Measurements from ENCODE around the gene ZNF385B. TPM values are rescaled to one million over a fixed set of nuclear protein-coding genes. Genes with fewer than 3 reads are reported as not detected.

ZNF385B gene
- total RNA-seq, 1 experiment from 2014 or later, result 9.3 TPM

DNA sequence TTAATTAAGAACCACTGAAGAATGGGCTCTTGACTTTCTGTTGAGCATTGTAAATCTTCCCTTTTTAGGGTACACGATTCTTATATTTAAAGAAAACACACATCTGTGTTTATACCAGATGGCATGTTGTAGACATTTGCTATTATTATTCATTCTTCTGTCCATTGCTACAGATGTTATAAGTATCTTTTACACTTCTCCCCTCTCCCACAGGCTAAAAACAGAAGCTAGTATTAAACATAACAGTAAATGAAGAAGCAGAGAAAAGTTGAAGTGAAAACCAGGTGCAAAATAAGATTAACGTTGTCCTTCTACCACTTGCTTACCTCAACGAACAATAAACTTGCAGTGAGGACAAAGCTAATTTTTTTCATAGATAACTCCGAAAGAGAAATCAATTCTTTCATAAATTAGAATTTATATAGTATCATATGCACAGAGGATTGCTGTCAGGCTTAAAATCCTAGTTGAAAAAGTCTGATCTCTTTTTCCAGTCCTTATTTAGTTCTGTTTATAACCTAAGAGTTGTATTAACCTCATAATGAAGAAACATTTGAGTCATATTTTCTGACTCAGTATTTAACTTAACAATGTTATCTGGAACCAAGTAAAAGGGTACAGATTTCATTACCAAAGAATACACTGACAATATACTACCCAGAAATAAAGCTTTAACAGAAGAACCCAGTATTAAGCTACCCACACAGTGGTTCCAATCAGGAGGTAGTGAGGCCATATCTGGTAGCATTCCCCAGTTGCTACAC is 16.4 kb upstream of the ZNF385B start:
- ChIA-PET CTCF (interaction anchor here (2.7 kb wide), 1 partner anchor 21 kb away, joined by 7 read pairs; no protein-coding TSS in a partner anchor), POLR2A (no interaction called here), RAD21 (ENCODE audit: low non-redundant PET in 1 of 2, low total read pairs in 2 of 2, uncharacterized antibody in 2 of 2, unreplicated experiment in 2 of 2) (no interaction called here)
- Histone ChIP-seq H3K9me2 (ENCODE audit: insufficient read depth) (no peaks in the 10 kb centered on the region), H3K9ac (ENCODE audit: low read length) (no peak overlapping the region), H4K20me1 (ENCODE audit: insufficient read depth) (no peaks in the 10 kb centered on the region), H3K27ac (ENCODE audit: low read depth, low read length) (no peak overlapping the region), H2AFZ (ENCODE audit: low read depth, low read length, poor library complexity, severe bottlenecking) (no peak overlapping the region), H3K79me2 (ENCODE audit: insufficient read depth, low read length) (no peaks in the 10 kb centered on the region), H3K36me3 (ENCODE audit: control insufficient read depth in 1 of 2, insufficient read depth in 2 of 2, low read length in 2 of 2) (no peaks in the 10 kb centered on the region), H3K4me3 (replicated peaks in 1 of 2; ENCODE audit: low read depth in 1 of 2, low read length in 2 of 2) (no peak overlapping the region), H3K27me3 (ENCODE audit: insufficient read depth, low read length) (no peaks in the 10 kb centered on the region), H3K9me3 (ENCODE audit: control insufficient read depth in 1 of 2, insufficient read depth in 1 of 2, low read depth in 1 of 2, low read length in 2 of 2) (no peaks in the 10 kb centered on the region), H3K4me1 (ENCODE audit: control insufficient read depth in 1 of 2, insufficient read depth in 2 of 2, low read length in 2 of 2) (no peaks in the 10 kb centered on the region), H3K4me2 (ENCODE audit: low read length) (no peak overlapping the region)
- ATAC-seq (no peak), DNase-seq (ENCODE audit: low read depth, low spot score) (no peak)
- BruUV-seq (replicated peaks), result no TSS peak
- intact Hi-C loops (cut with micrococcal nuclease), result no loop called here
- TF ChIP-seq ELF1 (IDR thresholded peaks at IDR 0.05; ENCODE audit: borderline replicate concordance, low read depth) (no peak), SP1 (IDR thresholded peaks at IDR 0.05; ENCODE audit: low read depth) (no peak), POLR2AphosphoS5 (IDR thresholded peaks at IDR 0.05; ENCODE audit: low read depth, low read length) (no peak), SRF (IDR thresholded peaks at IDR 0.05; ENCODE audit: low read depth) (no peak), YY1 (IDR thresholded peaks at IDR 0.05; ENCODE audit: extremely low read depth, insufficient replicate concordance, low read depth, low read length) (no peak), CBX3 (IDR thresholded peaks at IDR 0.05; ENCODE audit: low read depth) (no peak), FOSL1 (IDR thresholded peaks at IDR 0.05; ENCODE audit: low read depth) (no peak), ZBTB33 (IDR thresholded peaks at IDR 0.05; ENCODE audit: extremely low read depth, insufficient replicate concordance, low read length) (no peak), EGR1 (IDR thresholded peaks at IDR 0.05; ENCODE audit: low read depth) (no peak), ZFX (IDR thresholded peaks at IDR 0.05) (no peak), RAD21 (IDR thresholded peaks at IDR 0.05; ENCODE audit: low read depth) (no peak), EZH2 (IDR thresholded peaks at IDR 0.05) (no peak), SIN3A (IDR thresholded peaks at IDR 0.05; ENCODE audit: low read depth) (no peak)
- TF ChIP-seq, protein P1, sequence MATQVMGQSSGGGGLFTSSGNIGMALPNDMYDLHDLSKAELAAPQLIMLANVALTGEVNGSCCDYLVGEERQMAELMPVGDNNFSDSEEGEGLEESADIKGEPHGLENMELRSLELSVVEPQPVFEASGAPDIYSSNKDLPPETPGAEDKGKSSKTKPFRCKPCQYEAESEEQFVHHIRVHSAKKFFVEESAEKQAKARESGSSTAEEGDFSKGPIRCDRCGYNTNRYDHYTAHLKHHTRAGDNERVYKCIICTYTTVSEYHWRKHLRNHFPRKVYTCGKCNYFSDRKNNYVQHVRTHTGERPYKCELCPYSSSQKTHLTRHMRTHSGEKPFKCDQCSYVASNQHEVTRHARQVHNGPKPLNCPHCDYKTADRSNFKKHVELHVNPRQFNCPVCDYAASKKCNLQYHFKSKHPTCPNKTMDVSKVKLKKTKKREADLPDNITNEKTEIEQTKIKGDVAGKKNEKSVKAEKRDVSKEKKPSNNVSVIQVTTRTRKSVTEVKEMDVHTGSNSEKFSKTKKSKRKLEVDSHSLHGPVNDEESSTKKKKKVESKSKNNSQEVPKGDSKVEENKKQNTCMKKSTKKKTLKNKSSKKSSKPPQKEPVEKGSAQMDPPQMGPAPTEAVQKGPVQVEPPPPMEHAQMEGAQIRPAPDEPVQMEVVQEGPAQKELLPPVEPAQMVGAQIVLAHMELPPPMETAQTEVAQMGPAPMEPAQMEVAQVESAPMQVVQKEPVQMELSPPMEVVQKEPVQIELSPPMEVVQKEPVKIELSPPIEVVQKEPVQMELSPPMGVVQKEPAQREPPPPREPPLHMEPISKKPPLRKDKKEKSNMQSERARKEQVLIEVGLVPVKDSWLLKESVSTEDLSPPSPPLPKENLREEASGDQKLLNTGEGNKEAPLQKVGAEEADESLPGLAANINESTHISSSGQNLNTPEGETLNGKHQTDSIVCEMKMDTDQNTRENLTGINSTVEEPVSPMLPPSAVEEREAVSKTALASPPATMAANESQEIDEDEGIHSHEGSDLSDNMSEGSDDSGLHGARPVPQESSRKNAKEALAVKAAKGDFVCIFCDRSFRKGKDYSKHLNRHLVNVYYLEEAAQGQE (IDR thresholded peaks at IDR 0.05; ENCODE audit: low read depth), result no peak
- TF ChIP-seq, protein P2, sequence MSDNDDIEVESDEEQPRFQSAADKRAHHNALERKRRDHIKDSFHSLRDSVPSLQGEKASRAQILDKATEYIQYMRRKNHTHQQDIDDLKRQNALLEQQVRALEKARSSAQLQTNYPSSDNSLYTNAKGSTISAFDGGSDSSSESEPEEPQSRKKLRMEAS (IDR thresholded peaks at IDR 0.05), result no peak

All from HCT116 (cell line).